Measurements from ENCODE around the gene HJV. TPM values are rescaled to one million over a fixed set of nuclear protein-coding genes. Genes with fewer than 3 reads are reported as not detected.
A peak's percentile ranks its signal among the peaks of the same experiment; 100 is the strongest.

The HJV gene
- total and polyA plus RNA-seq, 2 of the 13 experiments (the other 11 are each of a cell fraction or from before 2014, with no cell fraction given), result 0.18 TPM; not detected in 1

GRCh38 chr1:146036965-146037646 is 15.6 kb upstream of the HJV start (continued):
- TF ChIP-seq AFF4 (CRISPR knock-in tag; IDR thresholded peaks at IDR 0.05) (no peak), ZFY (CRISPR knock-in tag; IDR thresholded peaks at IDR 0.05) (peak; percentile 65), ZMAT5 (CRISPR knock-in tag; IDR thresholded peaks at IDR 0.05; ENCODE audit: borderline replicate concordance, low read depth) (no peak), ZNF563 (CRISPR knock-in tag; IDR thresholded peaks at IDR 0.05) (no peak), RFXAP (CRISPR knock-in tag; IDR thresholded peaks at IDR 0.05; ENCODE audit: borderline replicate concordance) (no peak), ZNF136 (CRISPR knock-in tag; IDR thresholded peaks at IDR 0.05; ENCODE audit: low read depth) (no peak), KDM5B (CRISPR knock-in tag; IDR thresholded peaks at IDR 0.05; ENCODE audit: borderline replicate concordance) (no peak), HIVEP1 (CRISPR knock-in tag; IDR thresholded peaks at IDR 0.05) (no peak), TFAP4 (IDR thresholded peaks at IDR 0.05; ENCODE audit: borderline replicate concordance, low read depth) (no peak), KMT2B (CRISPR knock-in tag; IDR thresholded peaks at IDR 0.05) (peak; percentile 68), KLF16 (CRISPR knock-in tag; IDR thresholded peaks at IDR 0.05) (no peak), HDAC1 (CRISPR knock-in tag; IDR thresholded peaks at IDR 0.05) (no peak; the same call in none of the 2 replicates), ZIK1 (CRISPR knock-in tag; IDR thresholded peaks at IDR 0.05; ENCODE audit: borderline replicate concordance, low read depth) (no peak), SP1 (IDR thresholded peaks at IDR 0.05) (no peak), SP1 (CRISPR knock-in tag; IDR thresholded peaks at IDR 0.05) (peak; percentile 21; the same call in 1 of the 2 replicates), YEATS4 (CRISPR knock-in tag; IDR thresholded peaks at IDR 0.05; ENCODE audit: borderline replicate concordance) (no peak), E2F5 (CRISPR knock-in tag; conservative IDR thresholded peaks at IDR 0.05) (no peak), TCF7 (IDR thresholded peaks at IDR 0.05; ENCODE audit: low read depth) (no peak), IKZF4 (CRISPR knock-in tag; IDR thresholded peaks at IDR 0.05; ENCODE audit: borderline replicate concordance, low read depth, not compliant biosample characterization) (no peak), DNMT1 (CRISPR knock-in tag; IDR thresholded peaks at IDR 0.05) (no peak), KLF9 (CRISPR knock-in tag; IDR thresholded peaks at IDR 0.05; ENCODE audit: low read depth) (no peak), ZSCAN9 (CRISPR knock-in tag; IDR thresholded peaks at IDR 0.05; ENCODE audit: borderline replicate concordance) (peak; percentile 30; the same call in 1 of the 2 replicates), MIXL1 (CRISPR knock-in tag; IDR thresholded peaks at IDR 0.05) (peak; percentile 68), ZNF503 (CRISPR knock-in tag; IDR thresholded peaks at IDR 0.05) (no peak)
